Cardiac fibroblast (primary cell): ENCODE measurements around the gene JPH3.

Experiments
- DNase-seq, 2 donors: peaks; one replicate each; pipeline versions ENCODE4 v3.0.0 to v3.0.0-alpha.2; 2010; ENCODE audit warnings: low read depth in 2 of 2
- H3K4me3 ChIP-seq, 2 donors: replicated peaks in 1 of 2; 1 replicate in 1 of 2; 2 replicates in 1 of 2; pipeline ENCODE4 v1.5.1; 2011; ENCODE audit warnings: low read depth in 2 of 2, low read length in 2 of 2, mild to moderate bottlenecking in 2 of 2, moderate library complexity in 1 of 2
- TF ChIP-seq, protein P1 (sequence below): IDR thresholded peaks from one replicate; pipeline ENCODE4 v1.5.1; 2011; ENCODE audit warnings: low read depth, mild to moderate bottlenecking, low read length, inconsistent platforms

The JPH3 gene

DNA sequence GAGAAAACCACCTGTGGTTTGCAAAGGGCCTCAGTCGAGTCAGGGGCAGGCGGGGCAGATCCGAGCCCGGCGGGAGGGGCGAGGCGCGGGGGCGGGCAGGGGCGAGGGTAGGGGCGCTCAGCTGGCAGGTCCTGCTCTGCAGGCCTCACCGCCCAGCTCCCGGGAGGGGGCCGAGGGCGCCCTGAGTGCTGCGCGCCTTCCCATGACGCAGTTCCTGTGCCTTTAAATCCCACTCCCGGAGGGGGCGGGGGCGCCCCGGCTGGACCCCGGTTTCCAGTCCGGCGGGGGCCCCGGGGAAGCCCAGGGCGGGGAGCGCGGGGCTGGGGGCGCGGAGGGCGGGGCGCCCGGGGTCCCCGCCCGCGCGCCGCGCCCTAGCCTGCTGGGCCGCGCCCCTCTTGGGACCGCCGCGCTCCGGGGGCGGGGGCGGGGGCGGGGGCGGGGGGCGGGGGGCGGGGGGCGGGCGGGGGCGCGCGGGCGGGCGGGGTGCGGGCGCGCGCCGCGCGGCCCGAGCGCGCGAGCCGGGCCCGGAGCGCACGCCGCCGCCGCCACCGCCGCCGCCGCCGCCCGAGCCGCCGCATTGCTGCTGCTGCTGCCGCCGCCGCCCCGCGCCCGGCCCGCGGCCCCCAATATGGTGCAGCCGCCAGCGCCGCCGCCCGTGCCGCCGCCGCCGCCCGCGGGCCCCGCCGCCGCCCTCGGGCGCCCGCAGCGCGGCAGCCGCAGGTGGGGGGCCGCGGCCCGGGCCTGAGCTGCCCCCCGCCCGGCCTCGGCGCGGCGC lies at the start of gene JPH3:
TSS of gene JPH3 (plus strand) at position 508 of the 775 bp plus-strand sequence. CDS start 639 bp downstream, outside the sequence.
- no peak within 1 kb of the TSS for H3K4me3 ChIP-seq
- DNase-seq = no peak
- TF ChIP-seq, protein P1, sequence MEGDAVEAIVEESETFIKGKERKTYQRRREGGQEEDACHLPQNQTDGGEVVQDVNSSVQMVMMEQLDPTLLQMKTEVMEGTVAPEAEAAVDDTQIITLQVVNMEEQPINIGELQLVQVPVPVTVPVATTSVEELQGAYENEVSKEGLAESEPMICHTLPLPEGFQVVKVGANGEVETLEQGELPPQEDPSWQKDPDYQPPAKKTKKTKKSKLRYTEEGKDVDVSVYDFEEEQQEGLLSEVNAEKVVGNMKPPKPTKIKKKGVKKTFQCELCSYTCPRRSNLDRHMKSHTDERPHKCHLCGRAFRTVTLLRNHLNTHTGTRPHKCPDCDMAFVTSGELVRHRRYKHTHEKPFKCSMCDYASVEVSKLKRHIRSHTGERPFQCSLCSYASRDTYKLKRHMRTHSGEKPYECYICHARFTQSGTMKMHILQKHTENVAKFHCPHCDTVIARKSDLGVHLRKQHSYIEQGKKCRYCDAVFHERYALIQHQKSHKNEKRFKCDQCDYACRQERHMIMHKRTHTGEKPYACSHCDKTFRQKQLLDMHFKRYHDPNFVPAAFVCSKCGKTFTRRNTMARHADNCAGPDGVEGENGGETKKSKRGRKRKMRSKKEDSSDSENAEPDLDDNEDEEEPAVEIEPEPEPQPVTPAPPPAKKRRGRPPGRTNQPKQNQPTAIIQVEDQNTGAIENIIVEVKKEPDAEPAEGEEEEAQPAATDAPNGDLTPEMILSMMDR = no peak

DNA sequence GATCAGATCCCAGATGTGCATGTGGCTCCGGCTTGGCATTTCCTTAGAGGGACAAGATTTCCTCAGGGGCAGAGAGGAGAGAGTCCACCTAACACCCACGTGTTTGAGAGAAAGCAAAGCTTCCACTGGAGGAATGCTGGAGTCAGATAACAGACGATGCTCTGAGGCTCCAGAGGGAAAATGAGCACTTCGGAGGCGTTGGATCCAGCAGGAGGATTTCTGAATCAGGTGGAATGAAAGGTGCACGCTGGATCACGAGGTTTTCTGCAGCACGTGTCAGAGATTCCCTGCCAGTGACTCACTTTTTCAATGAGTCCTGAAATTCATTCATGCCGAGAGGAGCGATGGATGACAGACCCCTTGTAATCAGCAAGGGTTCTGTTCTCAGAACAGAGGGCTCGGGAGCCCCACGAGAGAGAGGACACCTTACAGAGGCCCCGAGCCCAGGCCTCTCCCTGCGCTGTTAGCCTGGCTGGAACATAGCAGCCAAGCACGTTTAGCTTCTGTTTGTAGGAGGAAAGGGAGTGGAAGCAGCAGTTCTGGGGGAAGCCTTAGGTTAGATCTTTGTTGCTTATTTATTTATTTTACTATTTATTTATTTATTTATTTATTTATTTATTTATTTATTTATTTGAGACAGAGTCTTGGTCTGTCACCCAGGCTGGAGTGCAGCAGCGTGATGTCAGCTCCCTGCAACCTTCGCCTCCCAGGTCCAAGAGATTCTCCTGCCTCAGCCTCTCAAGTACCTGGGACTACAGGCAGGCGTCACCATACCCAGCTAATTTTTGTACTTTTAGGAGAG lies 49.3 kb upstream of the JPH3 start:
- TF ChIP-seq, protein P1 = no peak
- H3K4me3 ChIP-seq = no peak overlapping the region
- no peak for DNase-seq

DNA sequence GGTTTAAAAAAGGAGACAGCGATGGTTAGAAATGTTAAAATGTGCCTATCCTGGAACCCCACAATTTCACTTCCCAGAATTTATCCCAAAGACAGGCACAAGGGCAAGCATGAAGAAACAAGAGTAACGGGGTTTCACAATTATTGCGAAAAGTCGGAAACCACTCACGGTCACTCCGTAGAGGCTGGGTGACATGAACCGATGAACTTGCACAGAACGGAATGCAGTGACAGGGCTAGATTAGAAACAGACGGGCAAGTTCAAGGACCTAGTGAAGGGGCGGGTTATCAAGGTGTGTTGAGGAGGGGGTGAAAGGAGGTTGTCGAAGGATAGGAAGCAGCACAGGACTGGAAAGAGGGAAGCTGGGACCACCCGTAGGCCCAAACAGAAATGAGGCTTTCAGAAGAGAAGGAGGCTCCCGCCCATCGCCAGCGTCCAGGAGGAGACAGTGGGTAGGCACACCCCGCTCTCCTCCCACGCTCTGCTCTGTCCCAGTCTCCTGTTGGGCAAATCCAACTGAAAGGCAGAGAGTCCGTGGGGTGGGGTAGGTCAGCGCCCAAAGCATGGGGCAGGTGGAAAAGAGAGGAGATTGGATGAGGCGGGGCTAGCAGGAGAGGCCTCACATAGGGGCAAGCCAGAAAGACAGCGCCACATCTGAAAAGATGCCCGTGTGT lies 47.4 kb upstream of the JPH3 start:
- DNase-seq = no peak
- no peak overlapping the region for H3K4me3 ChIP-seq
- TF ChIP-seq, protein P1 = no peak

- no peak overlapping the region for H3K4me3 ChIP-seq
- no peak for DNase-seq
- TF ChIP-seq, protein P1 = no peak
Observed at GRCh38 chr16:87555647-87556046, 46.7 kb upstream of the JPH3 start.

DNA sequence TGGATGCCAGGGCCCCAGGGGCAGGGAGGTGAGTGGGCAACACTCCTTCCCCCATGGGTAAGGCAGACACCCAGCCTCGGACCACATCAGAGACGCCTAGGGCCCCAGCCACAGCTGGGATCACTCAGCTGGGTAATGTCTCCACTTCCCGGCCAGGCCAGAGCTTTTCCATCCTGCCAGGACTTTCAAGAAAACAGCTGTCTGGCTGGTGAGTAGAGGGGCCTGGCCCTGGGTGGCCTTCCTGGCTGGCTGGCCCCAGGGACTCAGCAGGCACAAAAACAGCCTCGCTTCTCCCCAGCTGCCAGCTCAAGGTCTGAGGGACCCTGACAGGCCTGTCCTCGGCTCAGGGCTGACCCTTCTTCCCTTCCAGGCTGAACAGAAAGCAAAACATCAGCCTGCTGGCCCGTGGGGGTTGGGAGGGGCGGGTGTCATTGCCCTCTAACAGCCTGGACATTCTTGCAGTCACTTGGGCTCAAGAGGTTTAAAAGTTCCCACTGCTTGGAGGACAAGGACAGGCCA lies 45.3 kb upstream of the JPH3 start:
- H3K4me3 ChIP-seq = no peak overlapping the region
- peak; percentile 31 to 70 for DNase-seq
- TF ChIP-seq, protein P1 = no peak

GRCh38 chr16:87558682-87559081 lies 43.6 kb upstream of the JPH3 start:
- TF ChIP-seq, protein P1 = no peak
- no peak overlapping the region for H3K4me3 ChIP-seq
- DNase-seq = no peak
